Activated naive CD4-positive, alpha-beta T cell treated with anti-CD3 and anti-CD28 coated beads, Interleukin-2, amount 50 U/mL, for 16 hours (primary cell): ENCODE results near the gene HSD17B13.

Source experiments
- DNase-seq: peaks from one replicate; pipeline ENCODE4 v3.0.0-alpha.2; 2020

Gene HSD17B13

GRCh38 chr4:87260477-87260876 is 62.2 kb downstream of the HSD17B13 start:
- DNase-seq, result no peak

- no peak for DNase-seq
Measured at GRCh38 chr4:87258677-87259076, 64.0 kb downstream of the HSD17B13 start.

GRCh38 chr4:87257523-87257922 is 65.2 kb downstream of the HSD17B13 start:
- DNase-seq, result no peak

GRCh38 chr4:87255755-87256154 is 66.9 kb downstream of the HSD17B13 start:
- no peak for DNase-seq
